GM19328 (cell line): ENCODE results near the gene KCNMA1.

ENCODE experiments used
- ATAC-seq: cut with Tn5 transposase; IDR thresholded peaks from one replicate; pipeline ENCODE4 v1.9.1; 2021; ENCODE audit warnings: mild to moderate bottlenecking, moderate library complexity; ENCODE audit not compliant: unreplicated experiment

Gene KCNMA1

GRCh38 chr10:76866841-76867586 is 770.6 kb downstream of the KCNMA1 start:
- ATAC-seq = no peak

- no peak for ATAC-seq
Measured at GRCh38 chr10:76864922-76865321, 772.7 kb downstream of the KCNMA1 start.

DNA sequence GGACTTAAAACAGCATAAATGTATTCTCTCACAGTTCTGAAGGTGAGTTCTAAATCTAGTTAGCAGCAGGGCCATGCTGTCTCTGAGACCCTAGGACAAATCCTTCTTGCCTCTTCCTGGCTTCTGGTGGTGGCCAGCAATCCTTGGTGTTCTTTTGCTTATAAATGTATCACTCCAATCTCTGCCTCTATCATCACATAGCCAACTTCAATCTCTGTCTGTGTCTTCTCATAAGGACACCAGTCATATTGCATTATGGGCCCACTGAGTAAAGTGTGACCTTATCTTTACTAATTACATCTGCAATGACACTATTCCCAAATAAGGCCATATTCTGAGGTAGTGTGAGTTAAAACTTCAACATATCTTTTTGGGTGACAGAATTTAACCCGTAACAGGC is 778.9 kb downstream of the KCNMA1 start:
- no peak for ATAC-seq

DNA sequence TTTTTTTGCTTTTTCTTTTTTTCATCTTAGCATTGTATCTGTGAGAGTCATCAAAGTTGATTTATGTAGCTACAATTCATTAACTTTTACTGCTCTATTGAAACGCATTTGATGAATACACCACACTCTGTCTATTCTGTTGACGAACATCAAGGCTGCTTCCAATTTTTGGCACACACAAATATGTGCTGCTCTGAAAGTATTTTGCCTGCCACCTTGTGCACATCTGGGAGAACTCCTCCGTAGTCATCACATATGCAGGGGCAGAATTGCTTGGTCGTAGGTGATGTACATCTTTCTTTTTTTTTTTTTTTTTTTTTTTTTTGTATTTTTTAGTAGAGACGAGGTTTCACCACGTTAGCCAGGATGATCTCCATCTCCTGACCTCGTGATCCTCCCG is 796.8 kb downstream of the KCNMA1 start:
- ATAC-seq = no peak

GRCh38 chr10:76839276-76839675 is 798.3 kb downstream of the KCNMA1 start:
- ATAC-seq = no peak

GRCh38 chr10:76830218-76830617 is 807.4 kb downstream of the KCNMA1 start:
- ATAC-seq = no peak

DNA sequence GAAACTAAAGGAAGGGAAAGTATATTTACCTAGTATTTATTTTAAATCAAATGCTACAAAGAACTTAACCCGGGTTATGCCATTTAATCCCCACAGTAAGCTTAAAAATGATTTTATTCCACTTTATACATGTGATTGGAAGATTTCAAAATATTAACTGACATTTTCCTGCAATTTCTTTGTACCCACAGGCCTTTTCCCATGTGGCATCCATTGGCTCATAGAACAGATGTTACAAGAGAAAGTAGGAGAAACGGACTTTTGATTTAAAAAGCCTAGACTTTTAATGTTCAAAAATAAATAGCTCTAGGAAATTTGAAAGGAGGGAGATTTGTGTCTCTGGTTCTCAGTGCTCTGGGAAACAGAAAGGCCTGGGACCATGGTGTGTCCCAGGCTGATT is 807.9 kb downstream of the KCNMA1 start:
- ATAC-seq = no peak
